Fibroblast of the aortic adventitia (primary cell): ENCODE data around the gene MRPS10. TPM values are rescaled to one million over a fixed set of nuclear protein-coding genes. Genes with fewer than 3 reads are reported as not detected.
"Not testable (repeated sequence)": the region's sequence is repeated elsewhere in the genome, so short reads cannot be mapped to it uniquely, and the experiment has no call there.

ENCODE experiments used
- DNase-seq: peaks from one replicate; pipeline ENCODE4 v3.0.0-alpha.2; 2010; ENCODE audit warnings: low read depth
- H3K4me3 ChIP-seq: 2 replicates; pipeline ENCODE4 v1.5.1; 2011; ENCODE audit warnings: low read depth, mild to moderate bottlenecking, control low read depth, low read length, moderate library complexity
- CTCF ChIP-seq: IDR thresholded peaks from 2 replicates; pipeline ENCODE4 v1.5.1; 2011; ENCODE audit warnings: mild to moderate bottlenecking, low read length, control low read depth, inconsistent platforms; ENCODE audit not compliant: insufficient read depth
- total RNA-seq: library from RNA; depleted of rRNA; stranded (reverse); fragments of >200 nt; gene quantifications from 2 replicates; pipeline ENCODE4 v1.2.3, GENCODE V29; 2012; ENCODE audit warnings: low replicate concordance

MRPS10 gene
- total RNA-seq, 1 donor: 63.4 TPM

GRCh38 chr6:42212442-42212841 is 5.2 kb downstream of the MRPS10 start:
- H3K4me3 ChIP-seq: no peak overlapping the region
- DNase-seq: no peak
- TF ChIP-seq CTCF: no peak

- TF ChIP-seq CTCF: no peak
- DNase-seq: no peak
- H3K4me3 ChIP-seq: no peak overlapping the region
These were observed 5.9 kb downstream of the MRPS10 start for GRCh38 chr6:42211726-42212125.

DNA sequence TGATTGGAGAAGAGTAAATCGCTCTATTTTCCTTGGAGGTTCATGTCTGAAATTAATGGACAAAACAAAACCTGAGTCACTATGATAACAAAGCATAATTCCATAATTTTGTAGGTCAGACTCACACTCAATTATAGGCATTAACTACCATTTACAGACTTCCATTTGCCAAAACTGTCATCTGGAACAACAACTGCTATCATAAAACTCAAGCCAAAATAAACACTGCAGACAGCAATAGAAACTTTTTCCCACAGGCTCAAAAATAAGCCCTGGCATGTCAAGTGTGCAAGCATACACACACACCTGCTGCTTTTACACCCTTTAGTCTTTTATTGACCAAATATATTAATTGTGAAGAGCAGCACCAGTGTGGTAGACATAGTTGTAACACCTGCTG is 7.1 kb downstream of the MRPS10 start:
- no peak for DNase-seq
- no peak for TF ChIP-seq CTCF
- H3K4me3 ChIP-seq: no peak overlapping the region

DNA sequence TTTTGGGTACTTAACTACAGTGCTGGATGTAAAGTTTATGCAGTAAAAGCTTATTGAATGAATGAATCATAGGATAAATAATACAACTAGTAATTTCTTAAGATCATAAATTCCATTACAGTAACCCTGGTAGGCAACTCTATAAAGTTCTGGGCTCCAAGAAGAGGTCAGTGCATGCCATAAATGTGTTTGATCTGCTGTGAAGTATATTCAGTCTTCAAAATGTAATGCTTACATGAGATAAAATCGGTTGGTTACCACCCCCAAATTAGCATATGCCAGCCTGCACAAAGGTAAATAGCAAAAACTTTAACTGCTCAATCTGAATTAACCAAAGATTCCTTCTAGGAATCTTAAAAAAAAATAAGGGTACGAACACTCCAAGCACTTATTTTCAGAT is 10.1 kb downstream of the MRPS10 start:
- not testable (repeated sequence) for H3K4me3 ChIP-seq, DNase-seq

GRCh38 chr6:42204768-42205282 is 12.8 kb downstream of the MRPS10 start:
- TF ChIP-seq CTCF: no peak
- no peak overlapping the region for H3K4me3 ChIP-seq

DNA sequence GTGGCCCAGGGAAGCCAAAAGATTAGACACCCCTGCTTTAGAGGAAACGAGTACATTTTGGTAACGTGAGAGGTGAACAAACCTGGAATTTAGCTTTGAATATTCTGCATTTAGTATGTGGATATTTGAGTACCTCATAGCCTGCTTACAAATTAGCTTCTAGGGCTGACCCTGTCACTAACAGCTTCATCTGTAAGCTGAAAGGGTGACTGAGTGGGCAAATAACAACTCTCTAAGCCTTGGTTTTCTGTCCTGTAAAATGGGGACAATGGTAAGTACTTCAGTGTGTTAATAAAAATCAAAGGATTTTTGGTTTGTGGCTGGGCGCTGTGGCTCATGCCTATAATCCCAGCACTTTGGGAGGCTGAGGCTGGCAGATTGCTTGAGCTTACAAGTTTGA is 14.5 kb downstream of the MRPS10 start:
- no peak for TF ChIP-seq CTCF
- no peak for DNase-seq
- no peak overlapping the region for H3K4me3 ChIP-seq

More at GRCh38 chr6:42204768-42205282, 12.8 kb downstream of the MRPS10 start:
- no peak for DNase-seq

DNA sequence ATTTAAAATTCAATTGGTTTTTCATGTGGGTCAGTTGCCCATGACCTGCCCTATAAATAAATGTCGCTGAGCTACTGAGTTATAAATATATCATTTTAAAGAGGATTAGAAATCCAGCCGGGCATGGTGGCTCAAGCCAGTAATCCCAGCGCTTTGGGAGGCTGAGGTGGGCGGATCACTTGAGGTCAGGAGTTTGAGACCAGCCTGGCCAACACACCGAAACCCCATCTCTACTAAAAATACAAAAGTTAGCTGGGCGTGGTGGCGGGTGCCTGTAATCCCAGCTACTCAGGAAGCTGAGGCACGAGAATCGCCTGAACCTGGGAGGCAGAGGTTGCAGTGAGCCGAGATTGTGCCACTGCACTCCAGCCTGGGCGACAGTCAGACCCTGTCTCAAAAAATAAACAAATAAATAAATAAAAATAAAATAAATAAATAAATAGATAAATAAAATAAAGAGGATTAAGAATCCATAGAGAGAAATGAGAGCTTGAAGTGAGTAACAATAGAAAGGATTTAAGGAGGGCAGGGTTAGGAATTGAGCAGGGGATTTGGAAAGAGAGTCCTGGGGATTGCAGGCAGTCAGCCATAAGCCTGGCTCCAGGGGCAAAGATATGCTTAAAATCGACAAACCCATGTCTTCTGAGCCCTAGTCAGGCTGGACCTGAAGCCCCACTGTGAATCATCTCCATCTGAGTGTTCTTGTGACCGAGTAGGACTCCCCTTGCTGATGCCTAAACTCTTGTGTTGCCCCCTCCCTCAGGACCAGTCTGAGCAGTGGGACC is 15.3 kb downstream of the MRPS10 start:
- DNase-seq, H3K4me3 ChIP-seq: not testable (repeated sequence)

DNA sequence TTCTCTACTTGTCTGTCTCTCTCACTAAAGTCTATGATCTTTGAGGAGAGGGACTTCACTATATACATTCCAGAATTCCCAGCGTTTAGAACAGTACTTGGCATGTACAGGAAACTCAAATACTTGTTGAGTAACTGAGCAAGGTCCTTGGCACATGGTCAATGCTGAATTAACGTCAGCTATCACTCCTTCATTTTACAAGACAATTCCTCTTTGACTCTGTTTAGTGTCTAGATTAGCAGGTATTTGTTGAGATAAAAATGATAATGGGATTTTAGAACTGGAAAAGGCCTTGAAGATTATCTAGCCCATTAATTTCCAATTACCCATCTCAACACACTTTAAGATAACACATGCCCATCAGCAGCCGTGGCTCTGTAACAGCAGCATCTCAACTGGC is 16.3 kb downstream of the MRPS10 start:
- DNase-seq: peak; percentile 34
- TF ChIP-seq CTCF: no peak
- no peak overlapping the region for H3K4me3 ChIP-seq
